HG03196 (cell line): ENCODE measurements around the gene FGFRL1.
"Not testable (repeated sequence)": the region's sequence is repeated elsewhere in the genome, so short reads cannot be mapped to it uniquely, and the experiment has no call there.

Experiments used
- ATAC-seq: cut with Tn5 transposase; IDR thresholded peaks from one replicate; pipeline ENCODE4 v1.9.1; 2021; ENCODE audit not compliant: unreplicated experiment

Gene FGFRL1

DNA sequence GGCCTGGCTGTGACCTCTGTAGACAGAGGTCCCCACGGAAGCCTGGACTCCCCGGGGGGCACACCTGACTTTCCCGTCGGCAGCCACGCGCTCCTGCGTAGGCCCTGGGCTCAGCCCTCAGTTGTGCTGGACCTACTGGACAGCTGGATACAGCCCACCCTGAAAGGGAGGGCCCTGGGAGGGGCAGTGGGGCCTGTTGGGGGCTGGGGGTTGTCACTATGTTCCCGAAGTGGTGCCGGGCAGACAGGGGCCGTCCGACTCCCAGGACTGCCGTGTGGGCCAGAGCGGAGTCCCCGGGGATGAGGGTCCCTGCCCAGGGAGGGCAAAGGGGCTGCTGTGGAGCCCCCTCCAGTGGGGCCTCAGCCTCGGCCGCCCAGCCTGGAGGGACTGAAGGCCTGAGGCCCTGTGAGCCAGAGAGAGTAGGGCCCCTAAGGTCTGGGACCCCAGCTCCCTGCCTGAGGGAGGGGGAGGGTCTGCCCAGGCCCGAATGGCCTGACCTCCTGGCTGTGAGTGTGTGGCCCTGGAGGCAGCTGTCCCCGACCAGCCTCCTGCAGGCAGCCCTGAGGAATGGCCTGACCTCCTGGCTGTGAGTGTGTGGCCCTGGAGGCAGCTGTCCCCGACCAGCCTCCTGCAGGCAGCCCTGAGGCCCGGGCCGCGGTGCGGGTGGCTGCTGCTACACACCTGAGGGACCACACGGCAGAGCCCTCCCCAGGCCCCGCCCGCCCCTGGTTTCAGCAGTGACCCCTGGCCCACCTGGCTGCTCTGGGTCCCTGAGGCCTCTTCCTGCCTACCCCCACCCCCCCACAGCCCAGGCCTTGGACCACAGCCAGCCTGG lies 25.8 kb downstream of the FGFRL1 start:
- no peak for ATAC-seq

DNA sequence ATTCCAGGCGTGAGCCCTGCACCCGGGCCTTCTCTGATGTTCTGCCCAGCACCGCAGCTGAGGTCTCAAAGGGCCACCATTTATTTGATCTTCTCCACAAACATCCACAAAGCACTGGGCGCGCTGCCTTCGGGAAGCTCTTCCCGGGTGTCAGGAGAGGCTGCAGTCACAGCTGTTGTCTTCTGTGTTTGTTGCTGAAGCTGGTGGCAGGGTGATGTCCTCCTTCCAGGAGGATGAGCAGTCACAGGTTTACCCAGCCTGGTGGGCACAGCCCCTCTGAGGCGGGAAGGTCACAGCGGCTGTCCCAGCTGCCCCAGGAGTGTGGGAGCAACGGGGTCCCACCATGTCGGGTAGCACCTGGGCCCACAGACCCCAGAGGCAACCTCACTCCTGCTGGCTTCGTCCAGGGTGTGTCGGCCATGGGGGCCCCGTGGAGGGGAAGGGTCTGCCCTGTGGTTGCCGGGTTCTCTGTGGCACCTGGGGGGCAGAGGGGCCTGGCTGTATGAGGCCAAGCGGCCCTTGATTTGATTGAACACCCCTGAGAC lies 27.6 kb downstream of the FGFRL1 start:
- ATAC-seq, result no peak

DNA sequence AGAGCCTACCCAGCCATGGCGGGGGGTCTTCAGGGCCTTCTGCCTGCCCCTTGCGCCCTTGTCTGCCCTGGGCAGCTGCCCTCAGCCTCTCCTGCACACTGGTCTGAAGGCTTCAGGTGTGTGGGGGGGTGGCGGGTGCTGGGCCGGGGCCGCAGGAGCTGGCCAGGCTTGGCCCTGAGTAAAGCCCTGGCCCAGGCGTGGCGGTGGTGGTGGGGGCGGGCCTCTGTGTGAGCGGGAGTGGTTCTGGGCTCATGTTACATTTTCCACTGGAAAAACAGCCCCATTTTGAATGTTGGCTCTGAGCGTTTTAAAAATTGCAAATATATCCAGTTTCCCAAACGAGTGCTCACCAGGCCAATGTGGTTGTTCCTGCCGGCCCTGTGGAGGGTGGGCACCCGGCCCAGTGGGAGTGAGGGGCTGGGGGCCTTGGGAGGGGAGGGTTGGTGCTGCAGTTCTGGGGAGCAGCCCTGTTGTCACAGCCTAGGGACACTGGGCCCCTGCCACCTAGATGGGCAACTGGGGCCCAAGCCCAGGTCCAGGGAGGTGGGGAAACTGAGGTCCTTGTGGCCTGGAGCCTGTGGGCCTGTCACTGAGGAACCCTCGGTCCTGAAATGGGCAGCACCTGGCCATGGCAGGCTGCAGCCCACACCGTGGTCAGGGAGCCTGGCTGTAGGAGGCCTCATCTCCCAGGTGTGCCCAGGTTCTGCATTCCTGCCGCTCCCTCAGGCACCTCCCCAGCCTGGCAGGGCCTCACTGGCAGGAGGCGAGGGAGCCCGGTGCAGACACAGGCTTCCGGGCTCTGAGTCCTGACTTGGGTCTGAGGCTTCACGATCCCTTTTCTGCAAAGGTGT lies 28.3 kb downstream of the FGFRL1 start:
- no peak for ATAC-seq

DNA sequence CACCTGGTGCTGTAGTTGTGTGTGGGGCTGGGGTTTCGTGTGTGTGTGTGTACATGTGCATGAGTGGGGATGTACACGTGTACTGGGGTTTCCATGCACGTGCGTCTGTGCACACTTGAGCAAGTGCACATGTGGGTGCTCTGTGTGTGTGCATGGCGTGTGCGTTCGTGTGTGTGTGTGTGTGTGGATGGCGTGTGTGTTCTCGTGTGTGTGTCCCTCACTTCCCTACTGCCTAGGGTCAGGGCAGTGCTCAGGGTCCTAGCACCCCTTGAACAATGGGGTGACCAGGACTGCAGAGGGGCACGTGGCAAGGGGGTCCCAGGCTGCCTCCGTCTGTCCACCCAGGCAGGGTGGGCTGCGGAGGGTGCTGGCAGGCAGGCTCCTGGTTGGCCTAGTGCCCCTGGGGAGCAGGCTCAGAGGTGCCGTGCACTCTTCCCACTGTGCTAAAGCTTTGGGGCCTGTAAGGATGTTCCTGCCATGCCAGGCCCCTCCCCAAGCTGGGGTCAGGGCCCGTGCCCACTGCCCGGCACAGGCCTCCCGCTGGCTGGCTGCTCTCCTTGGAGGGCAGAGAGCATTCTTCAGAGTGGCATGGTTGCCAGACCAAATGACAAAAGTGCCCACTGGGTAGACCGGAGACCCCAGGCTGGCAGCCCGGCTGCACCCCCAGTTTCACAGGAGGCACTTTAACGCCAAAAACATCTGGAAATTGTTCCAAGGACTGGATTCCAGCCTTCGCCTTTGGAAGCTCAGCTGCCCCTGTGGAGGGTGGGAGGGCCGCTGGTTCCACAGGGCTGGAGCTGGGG lies 29.1 kb downstream of the FGFRL1 start:
- no peak for ATAC-seq

DNA sequence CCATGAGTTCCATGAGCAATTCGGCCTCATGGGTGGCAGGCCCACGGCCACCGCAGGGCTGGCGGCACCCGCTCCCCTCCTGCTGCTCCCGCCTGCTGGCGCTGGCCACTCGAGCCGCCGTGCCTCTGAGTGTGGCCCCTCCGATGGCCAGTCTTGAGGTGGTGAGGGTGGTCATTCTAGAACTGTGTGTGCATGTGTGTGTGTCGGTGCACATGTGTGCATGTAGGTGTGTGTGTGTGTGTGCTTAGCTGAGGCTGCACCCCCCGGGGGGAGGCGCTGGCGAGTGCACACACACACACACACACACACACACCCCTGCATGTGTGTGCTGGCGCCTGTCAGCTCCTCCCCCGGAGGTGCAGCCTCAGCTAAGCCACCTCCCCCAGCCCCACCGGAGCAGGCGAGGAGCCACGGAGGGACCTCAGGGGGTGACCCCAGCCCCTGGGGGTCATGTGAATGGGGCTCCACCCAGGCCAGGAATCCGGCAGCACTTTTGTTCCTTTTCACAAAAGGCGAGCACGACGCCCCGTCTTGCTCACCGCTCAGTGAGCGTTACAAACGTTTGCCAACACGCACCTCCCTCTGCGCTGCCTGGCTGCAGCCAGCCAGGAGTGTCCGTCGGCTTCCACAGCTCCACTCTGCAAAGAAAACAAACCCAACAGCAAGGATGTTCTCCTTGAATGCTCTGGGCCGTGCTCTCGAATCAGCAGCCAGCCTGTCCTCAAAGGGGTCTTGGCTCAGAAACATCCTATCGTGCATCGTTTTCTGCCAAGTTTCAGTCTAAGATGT lies 29.9 kb downstream of the FGFRL1 start:
- ATAC-seq, result no peak

DNA sequence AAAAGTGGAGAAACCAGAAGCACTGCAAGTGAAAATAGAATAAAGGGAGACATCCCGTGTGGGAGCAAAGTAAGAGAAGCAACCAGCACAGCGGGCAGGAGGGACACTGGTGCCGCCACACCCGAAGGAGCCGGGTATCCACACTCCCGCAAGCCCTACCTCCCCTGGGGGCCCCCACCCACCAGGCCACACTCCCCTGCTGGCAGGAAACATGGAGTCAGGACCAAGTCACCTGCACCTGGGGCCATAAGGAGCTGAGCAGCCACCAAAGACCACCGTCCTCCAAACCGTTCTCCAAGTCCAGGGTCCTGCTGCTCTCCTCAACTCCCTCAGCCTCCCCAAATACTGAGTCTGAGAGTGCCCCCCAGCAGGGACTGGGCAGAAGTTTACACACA lies 30.5 kb downstream of the FGFRL1 start:
- no peak for ATAC-seq

DNA sequence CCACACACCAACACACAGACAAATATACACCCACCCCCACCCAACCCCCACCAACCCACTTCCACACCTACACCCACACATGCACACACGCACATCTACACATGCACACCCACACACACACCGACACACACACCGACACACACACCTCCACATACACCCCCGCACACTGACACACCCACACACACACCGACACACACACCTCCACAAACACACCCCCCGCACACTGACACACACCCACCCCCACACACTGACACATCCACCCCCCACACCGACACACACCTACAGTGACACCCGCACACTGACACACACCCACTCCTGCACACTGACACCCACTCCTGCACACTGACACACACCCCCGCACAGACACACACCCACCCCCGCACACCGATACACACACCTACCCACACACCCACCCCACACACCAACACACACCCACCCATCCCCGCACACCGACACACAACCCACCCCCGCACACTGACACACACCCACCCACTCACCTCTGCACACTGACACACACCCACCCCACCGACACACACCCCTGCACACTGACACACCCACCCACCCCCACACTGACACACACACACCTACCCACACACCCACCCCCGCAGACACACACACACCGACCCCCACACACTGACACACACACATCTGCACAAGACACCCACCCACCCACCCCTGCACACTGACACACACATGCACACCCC lies 31.1 kb downstream of the FGFRL1 start:
- ATAC-seq, result no peak

DNA sequence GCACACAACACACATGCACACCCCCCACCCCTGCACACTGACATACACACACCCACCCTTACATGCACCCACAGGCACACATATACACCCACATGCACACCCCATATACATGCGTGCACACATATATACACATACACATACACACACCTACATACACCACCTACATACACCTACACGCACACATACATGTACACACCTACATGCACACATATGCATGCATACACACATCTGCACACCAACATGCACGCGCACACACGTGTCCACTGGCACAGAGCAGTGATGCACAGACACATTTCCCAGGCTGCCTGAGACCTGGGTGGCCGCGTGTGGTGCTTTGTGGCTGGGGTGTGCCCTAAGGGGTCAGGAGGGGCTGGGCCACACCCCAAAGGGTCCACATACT lies 31.7 kb downstream of the FGFRL1 start:
- ATAC-seq, result no peak

DNA sequence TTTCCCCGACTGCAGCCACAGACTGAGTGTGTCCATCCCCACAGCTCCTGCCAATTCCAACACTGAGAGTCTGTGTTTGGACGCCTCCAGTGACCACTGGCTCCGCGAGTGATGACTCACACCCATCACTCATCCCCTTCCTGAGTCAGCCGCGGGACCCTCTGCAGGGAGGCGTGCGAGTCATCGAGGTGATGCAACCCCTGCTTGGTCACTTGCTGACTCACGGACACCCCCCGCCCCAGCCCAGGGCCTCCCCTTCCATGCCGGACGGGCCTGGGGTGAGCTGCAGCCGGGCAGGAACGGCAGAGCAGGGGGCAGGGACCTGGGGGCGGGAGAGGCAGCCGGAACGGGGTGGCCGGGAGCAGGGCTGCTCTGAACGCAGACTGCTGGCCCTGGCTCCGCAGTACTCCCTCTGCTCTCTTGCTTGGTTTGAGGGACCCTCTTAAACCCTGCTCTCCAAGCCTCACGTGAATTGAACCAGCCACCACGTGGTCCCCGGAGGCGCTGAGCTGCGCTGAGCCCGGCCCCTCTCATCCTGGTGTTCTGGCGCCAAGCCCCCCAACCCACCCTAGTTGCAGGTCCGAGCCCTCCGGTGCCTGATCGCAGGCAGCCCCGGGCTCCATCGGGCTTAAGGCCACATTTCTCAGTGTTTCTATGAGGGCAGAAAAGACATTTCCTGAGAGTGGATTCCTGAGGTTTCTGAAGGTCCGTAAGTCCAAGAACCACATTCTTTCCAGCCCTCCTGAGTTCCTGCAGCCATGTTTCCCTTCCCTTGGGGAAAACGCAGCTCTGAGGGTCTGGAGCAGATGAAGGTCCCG lies 32.4 kb downstream of the FGFRL1 start:
- no peak for ATAC-seq

DNA sequence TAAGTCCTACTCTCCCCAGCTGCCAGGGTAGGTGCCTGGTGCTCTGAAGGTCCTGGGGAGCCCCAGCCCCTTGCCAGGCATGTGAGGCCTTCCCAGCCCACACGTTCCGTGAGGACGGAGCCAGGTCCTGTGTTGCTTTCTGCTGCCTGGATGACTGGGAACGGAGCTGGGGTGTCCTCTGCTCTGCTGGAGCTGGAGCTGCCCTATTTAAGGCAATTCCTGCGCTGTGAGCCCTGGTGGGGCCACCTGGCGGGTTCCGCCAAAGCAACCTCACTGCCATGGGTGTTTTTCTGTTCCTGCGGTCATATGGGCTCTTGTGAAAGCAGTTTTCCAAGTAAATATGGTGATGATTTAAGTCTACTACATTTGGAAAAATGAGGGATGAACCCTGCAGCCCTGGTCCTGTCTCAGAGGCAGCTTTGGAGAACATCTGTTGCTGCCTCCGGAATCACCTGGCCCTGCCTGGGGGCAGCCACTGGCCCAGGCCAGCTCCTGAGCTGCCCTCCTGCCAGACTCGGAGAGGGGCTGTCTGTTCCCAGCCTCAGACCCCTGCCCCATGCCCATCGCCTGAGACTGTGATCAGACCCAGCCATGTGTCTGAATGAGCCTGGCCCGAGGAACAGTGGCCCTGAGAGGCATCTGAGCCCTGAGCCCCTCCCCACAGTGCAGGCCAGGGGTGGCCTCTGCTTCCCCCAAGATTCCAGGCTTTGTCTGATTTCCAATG lies 33.2 kb downstream of the FGFRL1 start:
- no peak for ATAC-seq

DNA sequence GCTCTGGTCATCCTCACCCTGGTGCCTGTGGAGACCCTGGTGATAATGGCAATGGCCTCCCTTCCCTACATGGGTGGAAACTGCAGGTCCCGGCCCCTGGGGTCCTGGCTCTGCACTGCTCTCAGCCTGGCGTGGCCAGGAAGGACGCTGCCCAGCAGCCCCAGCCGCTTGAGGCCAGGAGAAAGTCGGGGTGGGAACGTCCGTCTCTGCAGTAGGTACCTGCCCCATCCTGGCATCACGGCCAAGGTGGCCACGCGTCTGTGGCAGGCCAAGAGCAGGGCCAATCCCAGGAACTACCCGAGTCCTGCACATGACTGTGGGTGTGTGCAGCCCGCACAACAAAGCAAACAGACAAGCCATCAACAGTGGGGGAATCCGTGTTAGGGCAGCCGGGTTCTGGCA lies 33.8 kb downstream of the FGFRL1 start:
- ATAC-seq, result no peak

DNA sequence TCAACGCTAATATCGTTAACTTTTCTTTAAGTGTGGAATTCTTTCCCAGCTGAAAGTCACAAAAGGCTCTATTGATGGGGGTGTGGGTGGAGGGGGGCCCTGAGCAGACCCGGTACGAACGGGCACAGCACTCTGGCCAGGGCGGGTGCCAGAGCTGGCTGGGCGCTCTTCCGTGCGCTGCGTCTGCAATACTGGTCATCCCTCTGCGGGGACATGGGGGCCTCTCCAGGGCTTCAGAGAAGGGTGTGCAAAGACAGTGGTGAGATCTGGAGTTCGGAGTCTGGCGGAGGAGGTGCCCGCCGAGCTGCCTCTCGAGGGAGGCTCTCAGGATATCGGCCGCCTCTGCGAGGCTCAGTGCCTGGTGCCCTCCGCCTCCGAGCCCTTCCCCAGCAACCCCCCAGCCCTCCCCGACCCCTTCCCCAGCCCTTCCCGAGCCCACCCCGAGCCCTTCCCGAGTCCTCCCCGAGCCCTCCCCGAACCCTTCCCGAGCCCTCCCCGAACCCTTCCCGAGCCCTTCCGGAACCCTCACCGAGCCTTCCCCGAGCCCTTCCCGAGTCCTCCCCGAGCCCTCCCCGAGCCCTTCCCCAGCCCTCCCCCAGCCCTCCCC lies 34.3 kb downstream of the FGFRL1 start:
- no peak for ATAC-seq

DNA sequence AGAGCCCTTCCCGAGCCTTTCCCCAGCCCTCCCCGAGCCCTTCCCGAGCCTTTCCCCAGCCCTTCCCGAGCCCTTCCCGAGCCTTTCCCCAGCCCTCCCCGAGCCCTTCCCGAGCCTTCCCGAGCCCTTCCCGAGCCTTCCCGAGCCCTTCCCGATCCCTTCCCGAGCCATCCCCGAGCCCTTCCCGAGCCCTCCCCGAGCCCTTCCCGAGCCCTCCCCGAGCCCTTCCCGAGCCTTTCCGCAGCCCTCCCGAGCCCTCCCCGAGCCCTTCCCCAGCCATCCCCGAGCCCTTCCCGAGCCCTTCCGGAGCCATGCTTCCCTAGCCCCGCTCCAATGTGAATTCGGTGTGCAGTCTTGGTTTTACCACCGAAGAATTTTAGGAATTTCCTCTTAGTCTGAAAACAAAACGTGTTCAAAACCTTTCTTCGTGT lies 35.2 kb downstream of the FGFRL1 start:
- ATAC-seq, result not testable (repeated sequence)

DNA sequence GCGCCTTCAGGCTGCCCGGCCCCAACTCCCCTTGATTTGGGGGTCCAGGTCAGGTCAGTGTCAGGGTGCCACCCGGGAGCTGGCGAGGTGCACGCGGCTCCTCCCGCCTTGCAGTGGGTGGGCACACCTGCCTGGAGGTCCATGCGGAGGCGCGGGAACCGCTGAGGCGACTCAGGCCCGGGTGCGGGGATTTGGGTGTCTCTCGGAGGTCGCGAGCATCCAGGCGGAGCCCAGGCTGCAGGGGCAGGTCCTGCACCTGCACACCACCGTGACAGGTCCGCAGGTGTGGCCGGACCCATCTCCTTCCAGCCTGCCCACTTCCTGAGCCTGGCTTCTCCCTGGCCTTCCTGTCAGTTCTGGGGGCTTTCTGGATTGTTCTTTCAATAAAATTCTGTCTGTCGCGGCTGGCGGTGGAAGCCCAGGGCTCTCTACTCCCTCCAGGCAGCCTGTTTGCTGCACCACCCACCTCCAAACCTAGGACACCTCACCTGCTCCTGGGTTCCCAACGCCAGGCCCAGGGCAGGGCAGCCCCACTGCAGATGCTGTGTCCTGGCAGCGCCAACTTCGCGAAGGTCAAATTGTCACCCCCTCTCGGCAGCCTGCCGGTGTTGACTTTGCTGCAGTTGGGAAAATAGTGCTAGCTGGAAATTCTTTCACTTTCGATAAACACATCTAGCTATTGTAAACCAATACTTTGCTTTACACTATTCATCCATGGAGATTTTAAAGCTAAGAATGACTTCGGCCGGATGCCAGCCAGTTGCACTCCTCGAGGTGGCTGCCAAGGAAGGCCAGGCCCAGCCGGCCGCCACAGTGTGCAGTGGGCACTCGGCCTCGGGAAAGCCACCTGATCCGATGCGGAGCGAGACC lies 35.9 kb downstream of the FGFRL1 start:
- no peak for ATAC-seq

DNA sequence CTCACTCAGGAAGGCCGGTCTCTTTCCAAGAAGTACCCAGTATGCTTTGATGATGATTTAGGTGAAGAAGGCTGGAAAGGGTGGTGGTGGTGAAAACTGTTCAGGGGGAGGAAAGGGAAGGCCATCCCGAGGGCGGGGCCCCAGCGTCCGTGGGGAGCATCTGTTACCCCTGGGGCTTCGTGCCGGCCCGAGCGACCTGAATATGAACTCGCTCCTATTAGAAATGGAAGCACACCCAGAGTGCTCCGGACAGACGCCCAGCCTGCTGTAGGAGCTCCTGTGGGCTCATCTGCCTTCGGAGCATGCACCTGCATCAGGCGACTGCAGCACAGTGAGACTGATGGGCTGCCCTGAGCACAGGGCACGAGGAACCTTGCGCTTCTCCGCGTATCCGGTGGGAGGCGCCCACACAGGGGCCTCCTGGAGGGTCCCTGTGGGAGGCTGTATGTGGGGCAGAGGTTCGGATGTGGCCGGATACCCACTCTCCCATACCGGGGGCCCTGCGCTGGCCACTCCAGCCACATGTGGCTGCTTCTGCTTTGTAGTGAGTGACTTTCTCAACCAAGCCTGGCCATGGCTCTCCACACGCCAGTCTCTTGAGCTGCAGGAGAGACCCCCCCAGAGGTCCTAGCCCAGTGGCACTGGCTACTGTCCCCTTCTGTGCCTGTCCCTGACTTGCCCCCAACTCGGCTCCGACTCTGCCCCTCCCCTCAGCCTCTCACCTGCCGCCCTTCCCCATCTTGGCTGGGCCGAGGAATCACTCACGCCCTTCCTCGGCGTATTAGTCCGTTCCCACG lies 36.7 kb downstream of the FGFRL1 start:
- ATAC-seq, result no peak
